HFF-Myc (cell line): Measurements from ENCODE around the gene CAMK1D.

Experiments used
- DNase-seq: peaks from one replicate; pipeline ENCODE4 v3.0.0-alpha.2; 2011; ENCODE audit warnings: low read depth; ENCODE audit errors: extremely low read depth
- H3K4me3 ChIP-seq: replicated peaks from 2 replicates; pipeline ENCODE4 v1.5.1; 2011; ENCODE audit warnings: low read depth, mild to moderate bottlenecking, control low read depth, low read length
- CTCF ChIP-seq: IDR thresholded peaks from 2 replicates; pipeline ENCODE4 v1.5.1; 2012; ENCODE audit warnings: mild to moderate bottlenecking, low read depth, low read length, control low read depth; ENCODE audit errors: missing control alignments

CAMK1D gene

GRCh38 chr10:12868229-12868628 is 518.9 kb downstream of the CAMK1D start:
- DNase-seq = no peak
- no peak overlapping the region for H3K4me3 ChIP-seq
- TF ChIP-seq CTCF = no peak

GRCh38 chr10:12869427-12869826 is 520.1 kb downstream of the CAMK1D start:
- no peak overlapping the region for H3K4me3 ChIP-seq
- TF ChIP-seq CTCF = no peak
- no peak for DNase-seq

- no peak for TF ChIP-seq CTCF
- H3K4me3 ChIP-seq = no peak overlapping the region
Observed at GRCh38 chr10:12872577-12872976, 523.2 kb downstream of the CAMK1D start.

GRCh38 chr10:12873172-12873571 is 523.8 kb downstream of the CAMK1D start:
- no peak for TF ChIP-seq CTCF
- no peak for DNase-seq
- H3K4me3 ChIP-seq = no peak overlapping the region

More at GRCh38 chr10:12872577-12872976, 523.2 kb downstream of the CAMK1D start:
- no peak for DNase-seq

- DNase-seq = no peak
- no peak overlapping the region for H3K4me3 ChIP-seq
- no peak for TF ChIP-seq CTCF
Observed at GRCh38 chr10:12874501-12874900, 525.2 kb downstream of the CAMK1D start.

- H3K4me3 ChIP-seq = no peak overlapping the region
- no peak for DNase-seq
Observed at GRCh38 chr10:12875100-12875499, 525.8 kb downstream of the CAMK1D start.

More at GRCh38 chr10:12875100-12875499, 525.8 kb downstream of the CAMK1D start:
- no peak for TF ChIP-seq CTCF
